SJCRH30 (cell line): ENCODE results near the gene PDE6A. TPM values are rescaled to one million over a fixed set of nuclear protein-coding genes. Genes with fewer than 3 reads are reported as not detected.
A peak's percentile ranks its signal among the peaks of the same experiment; 100 is the strongest.

Experiments
- DNase-seq, 2 experiments: peaks; one replicate each; pipeline ENCODE4 v3.0.0-alpha.2; 2015 to 2020
- H3K27ac ChIP-seq: fragments of 250-450 bp; sonication (Bioruptor Pico); 2 replicates; pipeline ENCODE4 v1.5.1; 2020; ENCODE audit warnings: mild to moderate bottlenecking, moderate library complexity
- H3K27me3 ChIP-seq: fragments of 250-450 bp; sonication (Bioruptor Pico); 2 replicates; pipeline ENCODE4 v1.5.1; 2020; ENCODE audit warnings: mild to moderate bottlenecking, moderate library complexity
- H3K36me3 ChIP-seq: fragments of 250-450 bp; sonication (Bioruptor Pico); 2 replicates; pipeline ENCODE4 v1.5.1; 2020; ENCODE audit warnings: mild to moderate bottlenecking, moderate library complexity
- H3K4me1 ChIP-seq: fragments of 250-450 bp; sonication (Bioruptor Pico); 2 replicates; pipeline ENCODE4 v1.5.1; 2020; ENCODE audit warnings: mild to moderate bottlenecking, moderate library complexity
- H3K4me3 ChIP-seq: fragments of 250-450 bp; sonication (Bioruptor Pico); 2 replicates; pipeline ENCODE4 v1.5.1; 2020; ENCODE audit warnings: mild to moderate bottlenecking, moderate library complexity
- H3K9me3 ChIP-seq: fragments of 250-450 bp; sonication (Bioruptor Pico); replicated peaks from 2 replicates; pipeline ENCODE4 v1.5.1; 2020; ENCODE audit warnings: mild to moderate bottlenecking, moderate library complexity
- total RNA-seq: library from RNA; depleted of rRNA; stranded (reverse); fragments of >200 nt; shearing (Covaris generic); gene quantifications from 2 replicates; pipeline ENCODE4 v1.2.3, GENCODE V29; 2014; rRNA removed

The PDE6A gene
- total RNA-seq, 1 experiment from 2014 or later, result 0.47 TPM

DNA sequence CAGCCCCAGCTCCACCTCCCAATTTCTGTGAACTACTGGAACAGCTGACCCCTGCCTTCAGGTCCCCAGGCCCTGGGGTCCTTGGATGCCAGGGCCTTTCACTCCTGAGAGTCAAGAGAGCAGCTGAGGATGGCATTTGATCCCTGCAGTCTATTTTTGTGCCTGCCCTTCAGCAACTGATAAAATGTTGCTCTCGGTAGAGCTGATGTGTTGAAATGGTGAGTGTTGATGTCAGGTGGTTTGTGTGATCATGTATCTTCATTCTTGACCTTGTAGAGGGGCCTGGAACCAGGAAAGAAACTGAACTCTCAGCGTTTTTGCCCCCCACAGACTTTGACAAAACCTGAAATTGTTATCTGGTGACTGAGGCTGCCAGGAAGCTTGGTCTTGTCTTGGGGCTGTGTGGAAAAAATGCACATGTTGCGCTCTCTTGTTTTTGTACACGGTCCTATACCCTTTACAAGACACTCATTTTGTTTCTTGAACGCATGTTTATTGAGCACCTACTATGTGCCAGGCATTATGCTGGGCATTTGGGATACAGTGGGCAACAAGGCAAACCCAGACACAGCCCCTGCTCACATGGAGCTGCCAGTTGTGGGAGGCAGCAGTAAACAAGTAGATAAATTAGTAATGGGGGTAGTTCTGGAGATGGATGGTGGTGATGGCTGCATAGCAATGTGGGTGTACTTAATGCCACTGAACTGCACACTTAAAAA, 136.2 kb downstream of the PDE6A start:
- H3K27ac ChIP-seq, result peak overlapping the region; percentile 71
- H3K4me3 ChIP-seq, result no peak overlapping the region
- H3K36me3 ChIP-seq, result no peaks in the 10 kb centered on the region
- H3K4me1 ChIP-seq, result peaks cover 53% of the 10 kb centered on the region
- no peaks in the 10 kb centered on the region for H3K27me3 ChIP-seq
- no peaks in the 10 kb centered on the region for H3K9me3 ChIP-seq
- peak; percentile 82 to 90 for DNase-seq

Other genes starting within 250 kb of the PDE6A start
- gene PPARGC1B, start 214.5 kb downstream of the PDE6A start, total RNA-seq, result 6.9 and 8.0 TPM in 2 replicates
- gene SLC26A2, start 16.0 kb upstream of the PDE6A start, total RNA-seq, result 51.5 and 52.4 TPM in 2 replicates
- 3.7 and 3.8 TPM in 2 replicates for gene TIGD6, start 55.9 kb upstream of the PDE6A start, total RNA-seq
- 26.0 and 28.0 TPM in 2 replicates for gene HMGXB3, start 55.9 kb upstream of the PDE6A start, total RNA-seq
- 0.06 and 0.13 TPM in 2 replicates for gene CSF1R, start 141.8 kb upstream of the PDE6A start, total RNA-seq
- 4.7 and 7.2 TPM in 2 replicates for gene PDGFRB, start 211.1 kb upstream of the PDE6A start, total RNA-seq
- gene CDX1, start 222.0 kb upstream of the PDE6A start, total RNA-seq, result not detected in 2 replicates
- not detected in 2 replicates for gene SLC6A7, start 245.3 kb upstream of the PDE6A start, total RNA-seq